ENCODE measurements around the gene FAM72A.
A peak's percentile ranks its signal among the peaks of the same experiment; 100 is the strongest.
"Not testable (repeated sequence)": the region's sequence is repeated elsewhere in the genome, so short reads cannot be mapped to it uniquely, and the experiment has no call there.

Gene FAM72A

GRCh38 chr1:206215600-206216392 is 13.2 kb upstream of the FAM72A start:
- DNase-seq (ENCODE audit: low spot score): not testable (repeated sequence)

DNA sequence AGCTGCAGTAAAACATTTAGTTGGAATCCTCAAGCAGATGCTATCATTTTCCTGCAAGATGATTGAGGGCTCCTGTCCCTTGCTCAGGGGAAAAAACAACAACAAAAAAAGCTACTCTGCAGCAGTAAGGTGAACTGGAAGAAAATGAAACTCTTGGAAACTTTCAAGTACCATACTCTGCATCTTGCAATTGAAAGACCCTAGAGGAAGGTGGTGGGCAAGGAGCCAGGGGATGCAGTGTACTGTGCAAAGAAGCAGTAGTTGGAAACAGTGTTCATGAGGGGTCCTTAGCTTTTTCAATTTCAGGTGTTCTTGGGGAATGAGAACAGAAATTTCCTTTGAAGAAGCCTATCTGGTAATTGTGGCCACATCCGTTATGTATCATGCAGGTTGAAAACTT is 8.2 kb upstream of the FAM72A start:
- not testable (repeated sequence) for DNase-seq (ENCODE audit: low spot score)

DNA sequence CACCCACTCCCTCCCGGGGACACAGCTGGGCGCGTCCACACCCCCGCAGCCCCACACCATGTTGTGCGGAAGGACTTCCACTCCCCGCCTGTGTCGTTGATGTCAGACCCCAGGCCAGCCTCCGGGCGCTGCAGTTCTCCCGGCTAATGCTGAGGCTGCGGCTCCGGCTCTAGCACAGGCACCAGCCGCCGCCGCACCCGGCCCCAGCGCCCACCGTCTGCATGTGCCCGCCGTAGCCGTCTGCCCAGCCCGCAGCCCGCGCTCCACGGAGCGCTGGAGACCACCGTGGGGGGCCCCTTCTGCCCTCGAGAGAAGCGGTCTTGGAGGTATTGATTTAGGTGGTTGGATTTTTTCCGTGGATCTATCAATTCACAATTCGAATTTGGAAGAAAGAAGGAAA is 2.9 kb upstream of the FAM72A start:
- not testable (repeated sequence) for DNase-seq (ENCODE audit: low spot score)

GRCh38 chr1:206204871-206205270 is 2.2 kb upstream of the FAM72A start:
- peak; percentile 4 for DNase-seq (ENCODE audit: low spot score)

GRCh38 chr1:206204159-206204511 is 1.5 kb upstream of the FAM72A start:
- not testable (repeated sequence) for DNase-seq (ENCODE audit: low spot score)

DNA sequence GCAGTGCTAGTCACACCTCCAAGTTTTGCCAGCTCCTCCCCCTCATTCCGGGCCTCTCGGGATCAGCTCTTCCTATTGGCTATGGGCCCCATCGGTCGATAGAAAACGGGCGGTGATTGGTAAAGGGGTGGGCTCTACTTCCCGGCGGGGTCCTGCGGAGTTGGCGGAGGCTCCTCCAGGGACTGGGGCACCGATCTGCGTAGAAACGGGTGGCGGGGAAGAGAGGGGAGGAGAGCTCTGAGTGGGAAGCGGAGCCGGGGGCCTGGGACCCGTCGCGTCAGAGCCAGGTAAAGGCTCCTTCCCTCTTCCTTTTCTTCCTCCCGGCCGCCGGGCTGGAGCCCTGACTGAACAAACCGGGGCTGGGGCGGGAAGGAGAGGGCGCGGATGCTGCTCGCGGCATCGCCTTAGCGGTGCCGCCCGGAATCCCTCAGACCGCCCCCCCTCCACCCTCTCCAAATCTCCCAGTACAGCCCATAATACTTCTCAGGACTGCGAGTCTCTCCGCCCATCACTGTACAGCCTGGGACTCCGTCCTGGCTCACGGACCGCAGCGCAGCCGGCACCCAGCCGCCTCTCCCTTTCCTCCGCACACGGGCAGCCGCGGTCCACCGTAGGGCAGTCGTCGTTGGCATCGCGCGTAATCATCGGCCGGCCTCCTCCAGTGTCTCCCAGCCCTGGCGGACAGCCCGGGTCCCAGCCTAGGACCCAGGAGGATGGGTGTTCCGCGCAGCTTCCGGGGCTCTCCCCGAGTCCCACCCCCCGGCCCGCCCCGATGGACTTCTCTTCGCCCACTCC is 922 bp upstream of the FAM72A start, which contains the start of gene SRGAP2:
Gene SRGAP2 (plus strand): TSS at position 178 of the 795 bp plus-strand sequence. CDS start 2,430 bp downstream, outside the sequence.
- DNase-seq (ENCODE audit: low spot score): peak; percentile 60

GRCh38 chr1:206196748-206197424 is 5.8 kb downstream of the FAM72A start:
- DNase-seq (ENCODE audit: low spot score): not testable (repeated sequence)

GRCh38 chr1:206195182-206195581 is 7.5 kb downstream of the FAM72A start:
- not testable (repeated sequence) for DNase-seq (ENCODE audit: low spot score)

DNA sequence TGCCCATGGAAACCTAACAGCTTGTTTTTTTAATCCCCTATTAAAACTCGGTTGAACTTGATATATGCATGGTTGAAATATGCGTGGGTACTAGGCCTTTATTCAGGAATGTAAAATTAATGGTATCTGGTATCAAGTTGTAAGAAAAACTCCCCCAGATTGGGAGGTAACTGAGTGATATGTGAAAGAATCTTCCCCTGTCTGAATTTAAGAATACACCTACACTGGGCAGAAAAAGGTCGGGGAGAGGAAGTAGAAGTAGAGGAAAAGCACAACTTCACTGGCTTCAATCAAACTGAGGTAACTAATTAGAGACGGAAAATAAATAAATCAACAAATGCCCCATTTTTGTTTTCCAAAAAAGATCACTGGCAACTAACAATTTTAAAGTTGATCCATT is 15.8 kb downstream of the FAM72A start:
- not testable (repeated sequence) for DNase-seq (ENCODE audit: low spot score)

DNA sequence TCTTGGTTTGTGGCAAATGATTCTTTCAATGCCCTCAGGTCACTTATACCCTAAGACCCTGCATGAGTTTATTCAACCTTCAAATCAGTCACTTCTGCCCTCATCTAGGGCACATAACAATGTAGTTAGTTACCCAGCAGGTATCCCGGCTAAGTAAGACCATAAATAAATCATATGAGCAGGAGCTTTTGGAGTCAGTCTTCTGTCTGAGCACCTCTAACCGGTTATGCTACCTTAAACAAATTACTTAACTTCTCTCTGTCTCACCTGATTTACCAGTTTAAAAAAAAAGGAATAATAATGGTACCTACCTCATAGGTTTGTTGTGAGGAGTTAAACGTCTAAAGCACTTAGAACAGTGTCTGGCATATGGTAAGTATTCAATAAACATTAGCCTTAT is 16.9 kb downstream of the FAM72A start:
- DNase-seq (ENCODE audit: low spot score): not testable (repeated sequence)

DNA sequence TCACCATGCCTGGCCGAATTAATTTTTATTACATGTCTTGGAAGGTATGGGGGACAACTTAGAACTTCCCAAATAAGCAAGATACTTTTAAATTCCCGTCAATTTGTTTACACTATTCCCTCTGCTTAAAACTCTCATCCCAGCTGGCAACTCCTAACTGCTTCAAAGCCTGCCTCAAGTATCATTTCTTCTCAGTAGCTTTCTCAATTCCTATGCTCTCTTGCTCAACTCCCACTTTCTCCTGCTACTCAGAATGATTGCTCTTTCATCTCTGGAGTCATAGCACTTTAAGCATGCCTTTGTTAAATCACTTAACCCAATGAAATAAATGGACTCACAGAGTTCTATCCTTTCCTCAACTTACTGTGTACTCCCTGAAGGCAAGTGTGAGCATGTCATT is 18.9 kb downstream of the FAM72A start:
- DNase-seq (ENCODE audit: low spot score): not testable (repeated sequence)

DNA sequence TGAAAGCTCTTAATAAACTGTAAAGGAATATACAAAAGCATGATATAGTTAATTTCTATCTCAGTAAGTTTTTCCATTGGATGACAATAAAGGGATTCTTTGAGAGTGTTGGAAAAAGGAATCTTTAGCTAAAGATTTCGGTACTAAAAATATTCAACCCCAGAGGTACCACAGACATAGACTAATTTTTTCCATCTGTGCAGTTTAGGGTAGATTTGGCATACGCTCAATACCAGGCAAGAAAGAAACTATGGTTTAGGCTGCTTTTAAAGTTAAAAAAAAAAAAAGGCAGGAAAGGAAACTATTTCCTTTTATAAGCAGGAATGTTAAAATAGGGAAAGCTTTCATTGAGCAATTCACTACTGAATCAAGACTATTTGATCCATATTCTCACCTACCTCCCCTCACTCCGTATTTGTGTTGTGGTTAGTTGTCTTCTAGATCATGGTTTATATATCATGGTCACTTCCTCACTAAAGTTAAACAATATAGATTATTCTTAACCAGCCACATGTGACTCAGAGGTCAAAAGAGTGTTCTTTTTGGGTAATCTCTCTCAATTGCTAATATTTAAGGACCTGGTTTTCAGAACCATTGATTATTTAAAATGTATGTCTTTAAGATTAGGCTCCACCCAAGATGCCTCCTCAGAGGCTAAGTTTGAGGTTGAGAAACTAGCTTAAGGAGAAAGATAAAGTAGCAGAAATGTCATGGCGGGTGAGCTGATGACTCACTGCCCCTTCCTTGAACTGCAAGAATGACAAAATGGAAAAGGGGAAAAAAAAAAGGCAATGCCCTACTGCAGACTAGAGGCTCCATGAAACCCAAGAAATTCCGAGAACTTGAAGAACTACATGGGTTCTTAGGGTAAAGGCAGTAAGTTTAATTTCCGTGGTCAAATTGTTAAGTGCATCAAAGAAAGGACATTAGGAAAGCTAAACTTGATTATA is 20.0 kb downstream of the FAM72A start:
- DNase-seq (ENCODE audit: low spot score): not testable (repeated sequence)

GRCh38 chr1:206179666-206180065 is 23.0 kb downstream of the FAM72A start:
- not testable (repeated sequence) for DNase-seq (ENCODE audit: low spot score)

- not testable (repeated sequence) for DNase-seq (ENCODE audit: low spot score)
These were observed 24.3 kb downstream of the FAM72A start for GRCh38 chr1:206178061-206178989.

DNA sequence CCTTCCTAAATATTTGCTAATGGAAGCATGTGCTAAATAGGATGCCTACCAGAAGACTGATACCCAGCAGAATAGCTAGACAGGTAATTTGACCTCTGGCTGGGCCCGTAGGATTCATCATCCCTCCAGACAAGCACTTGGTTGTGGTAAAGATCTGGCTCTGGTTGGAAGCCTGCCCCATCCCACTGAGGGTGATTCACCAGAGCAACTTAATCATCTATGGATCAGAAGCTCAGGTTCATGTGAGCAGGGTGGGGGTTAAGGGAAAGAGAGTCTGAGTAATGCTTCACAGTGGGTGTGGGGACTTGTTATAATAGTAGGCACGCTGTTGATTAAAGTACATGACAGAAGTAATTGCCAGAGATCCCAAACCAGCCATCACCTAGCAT is 26.5 kb downstream of the FAM72A start:
- DNase-seq (ENCODE audit: low spot score): not testable (repeated sequence)

GRCh38 chr1:206175459-206176113 is 27.1 kb downstream of the FAM72A start:
- not testable (repeated sequence) for DNase-seq (ENCODE audit: low spot score)

- not testable (repeated sequence) for DNase-seq (ENCODE audit: low spot score)
These were observed 28.3 kb downstream of the FAM72A start for GRCh38 chr1:206174182-206174868.

GRCh38 chr1:206173110-206173719 is 29.4 kb downstream of the FAM72A start:
- not testable (repeated sequence) for DNase-seq (ENCODE audit: low spot score)
